K562 (cell line): ENCODE results near the gene BAIAP2. TPM values are rescaled to one million over a fixed set of nuclear protein-coding genes. Genes with fewer than 3 reads are reported as not detected.

ENCODE experiments used
- CBX1 ChIP-seq: sonication (generic); IDR thresholded peaks from 2 replicates; pipeline ENCODE4 v1.6.1; 2016; ENCODE audit warnings: antibody characterized with exemption, low read depth, mild to moderate bottlenecking
- CBX3 ChIP-seq, 2 experiments: IDR thresholded peaks; 1 replicate in 1 of 2; 2 replicates in 1 of 2; pipeline ENCODE4 v1.6.1; 2012; ENCODE audit warnings: inconsistent platforms in 2 of 2, low read length in 2 of 2, borderline replicate concordance in 1 of 2, control low read depth in 1 of 2
- CHD2 ChIP-seq: IDR thresholded peaks from 2 replicates; pipeline ENCODE4 v1.6.1; 2011; ENCODE audit warnings: low read depth, low read length
- GABPB2 ChIP-seq: fragments of 250-450 bp; sonication (Bioruptor Pico); conservative IDR thresholded peaks from 2 replicates; pipeline ENCODE4 v1.5.1; 2021; ENCODE audit warnings: mild to moderate bottlenecking
- GTF2F1 ChIP-seq: IDR thresholded peaks from 2 replicates; pipeline ENCODE4 v1.6.1; 2011; ENCODE audit warnings: low read depth, low read length, improper control_type of control experiment
- HDAC1 ChIP-seq, 2 experiments: fragments of 450-650 bp; IDR thresholded peaks; 2 replicates each; pipeline ENCODE4 v1.6.1; 2016 to 2017; ENCODE audit warnings: inconsistent platforms in 1 of 2, mild to moderate bottlenecking in 1 of 2, moderate library complexity in 1 of 2
- HNRNPLL ChIP-seq: fragments of 200-400 bp; formaldehyde crosslinking; IDR thresholded peaks from 2 replicates; pipeline ENCODE4 v1.6.1; 2017; ENCODE audit warnings: low read length, low read depth, mild to moderate bottlenecking; ENCODE audit not compliant: poor library complexity, severe bottlenecking
- MIER1 ChIP-seq: fragments of 450-650 bp; IDR thresholded peaks from 2 replicates; pipeline ENCODE4 v1.6.1; 2016; ENCODE audit warnings: antibody characterized with exemption, mild to moderate bottlenecking, low read depth
- RFX1 ChIP-seq: fragments of 450-650 bp; IDR thresholded peaks from 2 replicates; pipeline ENCODE4 v1.6.1; 2016; ENCODE audit warnings: mild to moderate bottlenecking, moderate library complexity
- RUNX1 ChIP-seq: sonication (generic); IDR thresholded peaks from 2 replicates; pipeline ENCODE4 v1.6.1; 2016; ENCODE audit warnings: antibody characterized with exemption, low read depth
- SPI1 ChIP-seq: IDR thresholded peaks from 2 replicates; pipeline ENCODE4 v1.6.1; 2011; ENCODE audit warnings: low read depth, low read length, control low read depth, borderline replicate concordance
- TAF1 ChIP-seq: IDR thresholded peaks from 2 replicates; pipeline ENCODE4 v1.6.1; 2011; ENCODE audit warnings: mild to moderate bottlenecking, low read length, moderate library complexity; ENCODE audit not compliant: insufficient read depth, control insufficient read depth, severe bottlenecking; ENCODE audit errors: extremely low read depth
- TBP ChIP-seq: optimal IDR thresholded peaks from 2 replicates; pipeline ENCODE3; 2011; ENCODE audit warnings: low read depth, low read length, improper control_type of control experiment
- ZKSCAN1 ChIP-seq: fragments of 150-350 bp; IDR thresholded peaks from 2 replicates; pipeline ENCODE4 v1.6.1; 2016; ENCODE audit warnings: low read depth, low read length
- ZKSCAN8 ChIP-seq: fragments of 200-800 bp; sonication (Bioruptor generic); IDR thresholded peaks from 2 replicates; pipeline ENCODE4 v1.6.1; 2016; ENCODE audit warnings: missing genetic modification characterization, missing compliant biosample characterization
- ZNF121 ChIP-seq: sonication (generic); formaldehyde crosslinking; conservative IDR thresholded peaks from 2 replicates; pipeline ENCODE4 v1.8.0; 2022; ENCODE audit warnings: missing genetic modification reagents
- ZNF586 ChIP-seq: fragments of 450-650 bp; formaldehyde crosslinking; conservative IDR thresholded peaks from 2 replicates; pipeline ENCODE4 v1.4.0; 2020; ENCODE audit warnings: mild to moderate bottlenecking, moderate library complexity
- ZNF766 ChIP-seq: fragments of 200-800 bp; sonication (Bioruptor generic); conservative IDR thresholded peaks from 2 replicates; pipeline ENCODE4 v1.6.1; 2016; ENCODE audit warnings: missing genetic modification characterization, missing compliant biosample characterization
- ZNF778 ChIP-seq: fragments of 450-650 bp; formaldehyde crosslinking; IDR thresholded peaks from 2 replicates; pipeline ENCODE4 v1.4.0; 2020; ENCODE audit warnings: mild to moderate bottlenecking, moderate library complexity
- polyA plus RNA-seq, 8 experiments: library from polyadenylated mRNA; depleted of rRNA in 4 of 8; stranded (reverse) in 5 of 8; unstranded in 3 of 8; fragments of >200 nt; fragmentation: Nextera tagmentation in 2 of 8; fragmentation: Illumina TruSeq in 1 of 8; extraction: Ambion mirVana in 2 of 8; extraction: Trizol in 1 of 8; gene quantifications; 2 replicates each; pipeline versions ENCODE4 v1.2.1 to v1.2.3, GENCODE V29; 2011 to 2014; ENCODE audit warnings: inconsistent platforms in 1 of 8, missing spikeins in 1 of 8
- total RNA-seq, 7 experiments: library from RNA; depleted of rRNA in 6 of 7; stranded (reverse); fragments of >200 nt in 6 of 7; fragmentation: Illumina TruSeq in 2 of 7; extraction: Trizol in 2 of 7; gene quantifications; 2 replicates each; pipeline versions ENCODE4 v1.2.1 to v1.2.3, GENCODE V29; 2011 to 2021; ENCODE audit warnings: low replicate concordance in 1 of 7
- TF ChIP-seq, protein P1 (sequence below): fragments of 450-650 bp; IDR thresholded peaks from 2 replicates; pipeline ENCODE4 v1.6.1; 2016; ENCODE audit warnings: mild to moderate bottlenecking
- TF ChIP-seq, protein P2 (sequence below): fragments of 450-650 bp; IDR thresholded peaks from 2 replicates; pipeline ENCODE4 v1.6.1; 2016; ENCODE audit warnings: borderline replicate concordance
- TF ChIP-seq, protein P3 (sequence below): sonication (generic); formaldehyde crosslinking; IDR thresholded peaks from 2 replicates; pipeline ENCODE4 v1.8.0; 2022; ENCODE audit warnings: missing genetic modification reagents, mild to moderate bottlenecking, borderline replicate concordance
- TF ChIP-seq, protein P4 (sequence below): sonication (generic); formaldehyde crosslinking; IDR thresholded peaks from 2 replicates; pipeline ENCODE4 v1.8.0; 2022; ENCODE audit warnings: mild to moderate bottlenecking, missing genetic modification reagents

BAIAP2 gene
- total and polyA plus RNA-seq, 9 of the 15 experiments (the other 6 are each of a cell fraction or from before 2014, with no cell fraction given), result 2.3 to 51.6 (median 18.4) TPM

DNA sequence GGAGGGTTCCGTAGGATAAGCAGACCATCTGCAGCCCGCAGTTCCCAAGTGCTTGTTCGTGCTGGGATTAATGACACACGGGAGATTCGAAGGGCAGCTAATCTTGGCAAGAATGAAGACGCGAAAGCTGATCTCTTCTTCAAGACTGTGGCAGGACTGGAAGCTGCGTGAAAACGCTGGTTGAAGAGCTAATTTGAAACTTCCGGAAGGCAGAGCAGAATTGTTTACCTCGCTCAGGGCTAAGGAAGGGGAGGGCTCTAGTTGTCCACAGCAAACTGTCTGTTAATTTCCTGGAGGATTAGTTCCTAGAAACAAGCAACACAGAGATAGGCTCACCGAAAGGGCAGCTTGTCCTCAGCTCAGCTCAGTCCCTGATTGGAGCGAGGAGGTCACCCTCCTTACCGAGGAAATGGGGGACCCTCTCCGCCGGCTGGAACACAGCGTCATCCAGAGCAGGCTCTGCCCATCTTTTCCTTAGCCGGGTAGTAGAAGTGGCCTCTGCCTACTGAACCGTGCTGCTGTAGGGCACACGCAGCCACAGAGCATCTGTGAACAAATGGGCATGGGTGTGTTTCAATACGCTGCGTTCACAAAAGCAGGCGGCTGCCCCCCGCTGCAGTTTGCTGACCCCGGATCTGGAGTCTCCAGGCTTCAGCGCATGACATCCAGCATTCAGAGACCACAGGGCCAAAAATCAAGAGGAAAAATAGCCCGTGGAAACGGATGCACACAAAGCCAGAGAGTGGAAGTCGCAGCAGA lies 16.7 kb upstream of the BAIAP2 start (continued):
- TF ChIP-seq GTF2F1 (no peak), ZNF766 (CRISPR knock-in tag) (no peak), CBX1 (no peak; the same call in 1 of the 2 replicates), TAF1 (peak; percentile 65), HDAC1 (IDR thresholded peaks at IDR 0.05) (0 out of 4 replicates have a peak, but pooled peaks of 1 of the 2 experiments have one; percentile 43), RFX1 (no peak), ZNF778 (CRISPR knock-in tag) (no peak), MIER1 (no peak), ZNF586 (CRISPR knock-in tag) (no peak), ZKSCAN1 (no peak), SPI1 (no peak), CBX3 (IDR thresholded peaks at IDR 0.05; ENCODE audit: borderline replicate concordance in 1 of 2, low read length in 2 of 2) (no peak), HNRNPLL (no peak), TBP (peak; percentile 76), GABPB2 (CRISPR knock-in tag) (no peak), ZKSCAN8 (CRISPR knock-in tag) (peak; percentile 69; the same call in 1 of the 2 replicates), RUNX1 (no peak), CHD2 (no peak), ZNF121 (CRISPR knock-in tag) (no peak)
- TF ChIP-seq, protein P1, sequence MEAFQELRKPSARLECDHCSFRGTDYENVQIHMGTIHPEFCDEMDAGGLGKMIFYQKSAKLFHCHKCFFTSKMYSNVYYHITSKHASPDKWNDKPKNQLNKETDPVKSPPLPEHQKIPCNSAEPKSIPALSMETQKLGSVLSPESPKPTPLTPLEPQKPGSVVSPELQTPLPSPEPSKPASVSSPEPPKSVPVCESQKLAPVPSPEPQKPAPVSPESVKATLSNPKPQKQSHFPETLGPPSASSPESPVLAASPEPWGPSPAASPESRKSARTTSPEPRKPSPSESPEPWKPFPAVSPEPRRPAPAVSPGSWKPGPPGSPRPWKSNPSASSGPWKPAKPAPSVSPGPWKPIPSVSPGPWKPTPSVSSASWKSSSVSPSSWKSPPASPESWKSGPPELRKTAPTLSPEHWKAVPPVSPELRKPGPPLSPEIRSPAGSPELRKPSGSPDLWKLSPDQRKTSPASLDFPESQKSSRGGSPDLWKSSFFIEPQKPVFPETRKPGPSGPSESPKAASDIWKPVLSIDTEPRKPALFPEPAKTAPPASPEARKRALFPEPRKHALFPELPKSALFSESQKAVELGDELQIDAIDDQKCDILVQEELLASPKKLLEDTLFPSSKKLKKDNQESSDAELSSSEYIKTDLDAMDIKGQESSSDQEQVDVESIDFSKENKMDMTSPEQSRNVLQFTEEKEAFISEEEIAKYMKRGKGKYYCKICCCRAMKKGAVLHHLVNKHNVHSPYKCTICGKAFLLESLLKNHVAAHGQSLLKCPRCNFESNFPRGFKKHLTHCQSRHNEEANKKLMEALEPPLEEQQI, result no peak
- TF ChIP-seq, protein P2, sequence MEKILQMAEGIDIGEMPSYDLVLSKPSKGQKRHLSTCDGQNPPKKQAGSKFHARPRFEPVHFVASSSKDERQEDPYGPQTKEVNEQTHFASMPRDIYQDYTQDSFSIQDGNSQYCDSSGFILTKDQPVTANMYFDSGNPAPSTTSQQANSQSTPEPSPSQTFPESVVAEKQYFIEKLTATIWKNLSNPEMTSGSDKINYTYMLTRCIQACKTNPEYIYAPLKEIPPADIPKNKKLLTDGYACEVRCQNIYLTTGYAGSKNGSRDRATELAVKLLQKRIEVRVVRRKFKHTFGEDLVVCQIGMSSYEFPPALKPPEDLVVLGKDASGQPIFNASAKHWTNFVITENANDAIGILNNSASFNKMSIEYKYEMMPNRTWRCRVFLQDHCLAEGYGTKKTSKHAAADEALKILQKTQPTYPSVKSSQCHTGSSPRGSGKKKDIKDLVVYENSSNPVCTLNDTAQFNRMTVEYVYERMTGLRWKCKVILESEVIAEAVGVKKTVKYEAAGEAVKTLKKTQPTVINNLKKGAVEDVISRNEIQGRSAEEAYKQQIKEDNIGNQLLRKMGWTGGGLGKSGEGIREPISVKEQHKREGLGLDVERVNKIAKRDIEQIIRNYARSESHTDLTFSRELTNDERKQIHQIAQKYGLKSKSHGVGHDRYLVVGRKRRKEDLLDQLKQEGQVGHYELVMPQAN, result no peak
- TF ChIP-seq, protein P3, sequence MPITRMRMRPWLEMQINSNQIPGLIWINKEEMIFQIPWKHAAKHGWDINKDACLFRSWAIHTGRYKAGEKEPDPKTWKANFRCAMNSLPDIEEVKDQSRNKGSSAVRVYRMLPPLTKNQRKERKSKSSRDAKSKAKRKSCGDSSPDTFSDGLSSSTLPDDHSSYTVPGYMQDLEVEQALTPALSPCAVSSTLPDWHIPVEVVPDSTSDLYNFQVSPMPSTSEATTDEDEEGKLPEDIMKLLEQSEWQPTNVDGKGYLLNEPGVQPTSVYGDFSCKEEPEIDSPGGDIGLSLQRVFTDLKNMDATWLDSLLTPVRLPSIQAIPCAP (CRISPR knock-in tag), result no peak
- TF ChIP-seq, protein P4, sequence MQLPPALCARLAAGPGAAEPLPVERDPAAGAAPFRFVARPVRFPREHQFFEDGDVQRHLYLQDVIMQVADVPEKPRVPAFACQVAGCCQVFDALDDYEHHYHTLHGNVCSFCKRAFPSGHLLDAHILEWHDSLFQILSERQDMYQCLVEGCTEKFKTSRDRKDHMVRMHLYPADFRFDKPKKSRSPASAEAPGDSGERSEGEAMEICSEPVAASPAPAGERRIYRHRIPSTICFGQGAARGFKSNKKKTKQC (CRISPR knock-in tag), result peak; percentile 82
